OCI-LY1 (cell line): Measurements from ENCODE around the gene MTFMT.

ENCODE experiments used
- H2AFZ ChIP-seq: fragments of 200-600 bp; sonication (generic), shearing (Covaris generic); 2 replicates; pipeline ENCODE4 v1.6.0; 2014; ENCODE audit warnings: antibody characterized with exemption, mild to moderate bottlenecking, low read length
- H3F3A ChIP-seq: fragments of 200-600 bp; sonication (generic), shearing (Covaris generic); 2 replicates; pipeline ENCODE4 v1.6.0; 2014; ENCODE audit warnings: mild to moderate bottlenecking, antibody characterized with exemption, low read length, moderate library complexity; ENCODE audit not compliant: insufficient read depth
- H3K27ac ChIP-seq: fragments of 200-600 bp; sonication (generic); 2 replicates; pipeline ENCODE4 v1.5.1; 2014; ENCODE audit warnings: low read length, mixed run types, mild to moderate bottlenecking, low read depth; ENCODE audit not compliant: poor library complexity, severe bottlenecking
- H3K27me3 ChIP-seq: fragments of 200-600 bp; sonication (generic); 2 replicates; pipeline ENCODE4 v1.6.0; 2014; ENCODE audit warnings: antibody characterized with exemption, mild to moderate bottlenecking, low read length, moderate library complexity; ENCODE audit not compliant: insufficient read depth
- H3K36me3 ChIP-seq: fragments of 200-600 bp; sonication (generic); 2 replicates; pipeline ENCODE4 v1.6.1; 2014; ENCODE audit warnings: mild to moderate bottlenecking, antibody characterized with exemption, low read length, moderate library complexity, mixed read lengths; ENCODE audit not compliant: insufficient read depth
- H3K4me1 ChIP-seq: fragments of 200-600 bp; sonication (generic); 2 replicates; pipeline ENCODE4 v1.5.1; 2014; ENCODE audit warnings: mild to moderate bottlenecking, low read length, moderate library complexity; ENCODE audit not compliant: insufficient read depth, severe bottlenecking
- H3K4me2 ChIP-seq: fragments of 200-600 bp; sonication (generic), shearing (Covaris generic); 2 replicates; pipeline ENCODE4 v1.6.1; 2014; ENCODE audit warnings: low read length
- H3K4me3 ChIP-seq: fragments of 200-600 bp; sonication (generic); 2 replicates; pipeline ENCODE4 v1.5.1; 2014; ENCODE audit warnings: low read length, low read depth, mild to moderate bottlenecking, mixed read lengths; ENCODE audit not compliant: poor library complexity, severe bottlenecking
- H3K79me2 ChIP-seq: fragments of 200-600 bp; shearing (Covaris generic); 2 replicates; pipeline ENCODE4 v1.6.1; 2016; ENCODE audit warnings: mixed run types, low read length, mixed read lengths; ENCODE audit not compliant: insufficient read depth
- H3K9ac ChIP-seq: fragments of 200-600 bp; sonication (generic), shearing (Covaris generic); 2 replicates; pipeline ENCODE4 v1.6.1; 2014; ENCODE audit warnings: mild to moderate bottlenecking, low read length, mixed read lengths
- H3K9me2 ChIP-seq: fragments of 200-600 bp; sonication (generic), shearing (Covaris generic); 2 replicates; pipeline ENCODE4 v1.6.1; 2014; ENCODE audit warnings: low read depth, mild to moderate bottlenecking, low read length, mixed read lengths
- H3K9me3 ChIP-seq: fragments of 200-600 bp; shearing (Covaris generic); 2 replicates; pipeline ENCODE4 v1.6.1; 2014; ENCODE audit warnings: low read length, mixed read lengths
- H4K20me1 ChIP-seq: fragments of 200-600 bp; sonication (generic), shearing (Covaris generic); 2 replicates; pipeline ENCODE4 v1.6.0; 2016; ENCODE audit warnings: mild to moderate bottlenecking, low read length; ENCODE audit not compliant: insufficient read depth
- CTCF ChIP-seq: fragments of 200-600 bp; sonication (generic), shearing (Covaris generic); IDR thresholded peaks from 2 replicates; pipeline ENCODE4 v1.5.1; 2017; ENCODE audit warnings: mild to moderate bottlenecking, antibody characterized with exemption, low read length, moderate library complexity, mixed read lengths
- EZH2 ChIP-seq: fragments of 200-600 bp; sonication (generic), shearing (Covaris generic); IDR thresholded peaks from 2 replicates; pipeline ENCODE4 v1.8.0; 2017; ENCODE audit warnings: borderline replicate concordance, mixed run types, mild to moderate bottlenecking, antibody characterized with exemption, low read length, moderate library complexity, mixed read lengths

Gene MTFMT

GRCh38 chr15:64954395-64954794, 75.0 kb downstream of the MTFMT start:
- no peaks in the 10 kb centered on the region for H3K4me1 ChIP-seq
- H2AFZ ChIP-seq = no peak overlapping the region
- TF ChIP-seq EZH2 (no peak), CTCF (no peak)
- no peaks in the 10 kb centered on the region for H3K9me2 ChIP-seq
- no peaks in the 10 kb centered on the region for H3K9me3 ChIP-seq
- peaks cover 41% of the 10 kb centered on the region for H3K36me3 ChIP-seq
- no peaks in the 10 kb centered on the region for H3K79me2 ChIP-seq
- no peak overlapping the region for H3K4me2 ChIP-seq
- H4K20me1 ChIP-seq = no peaks in the 10 kb centered on the region
- H3K4me3 ChIP-seq = no peak overlapping the region
- H3K27ac ChIP-seq = no peak overlapping the region
- no peaks in the 10 kb centered on the region for H3K27me3 ChIP-seq
- no peak overlapping the region for H3K9ac ChIP-seq
- H3F3A ChIP-seq = no peaks in the 10 kb centered on the region

- H3K9ac ChIP-seq = no peak overlapping the region
- H2AFZ ChIP-seq = no peak overlapping the region
- H3F3A ChIP-seq = no peaks in the 10 kb centered on the region
- H3K9me3 ChIP-seq = no peaks in the 10 kb centered on the region
- H3K4me1 ChIP-seq = no peaks in the 10 kb centered on the region
- peaks cover 17% of the 10 kb centered on the region for H3K36me3 ChIP-seq
- no peak overlapping the region for H3K4me3 ChIP-seq
- H3K4me2 ChIP-seq = no peak overlapping the region
- no peak for TF ChIP-seq EZH2
- no peak for TF ChIP-seq CTCF
- no peaks in the 10 kb centered on the region for H3K27me3 ChIP-seq
- no peaks in the 10 kb centered on the region for H3K79me2 ChIP-seq
- H4K20me1 ChIP-seq = no peaks in the 10 kb centered on the region
- no peak overlapping the region for H3K27ac ChIP-seq
- H3K9me2 ChIP-seq = no peaks in the 10 kb centered on the region
Measured at GRCh38 chr15:64951777-64952418, 77.5 kb downstream of the MTFMT start.
